H1 (cell line): ENCODE measurements around the gene RNF149. TPM values are rescaled to one million over a fixed set of nuclear protein-coding genes. Genes with fewer than 3 reads are reported as not detected.

ENCODE experiments used
- CTCF ChIA-PET: fragments of 300-600 bp; sonication (Branson Sonifier 250); formaldehyde crosslinking; loops from one replicate; lab custom pipeline; 2021; ENCODE audit not compliant: partially characterized antibody; lab: Charles Lee
- POLR2A ChIA-PET: fragments of 300-600 bp; sonication (Branson Sonifier 250); formaldehyde crosslinking; loops from one replicate; lab custom pipeline; 2021; ENCODE audit warnings: inconsistent platforms; ENCODE audit not compliant: partially characterized antibody; lab: Charles Lee
- DNase-seq, 2 experiments: peaks; one replicate each; pipeline versions ENCODE4 v3.0.0 to v3.0.0-alpha.2; 2010 to 2022; ENCODE audit warnings: low spot score in 2 of 2, low read depth in 1 of 2, mixed read lengths in 1 of 2
- FAIRE-seq: peaks from 2 replicates; lab custom pipeline; 2011; peaks lifted over from hg19 to GRCh38; lab: Jason Lieb, UNC
- H2AFZ ChIP-seq: 2 replicates; pipeline ENCODE4 v1.8.1; 2012; ENCODE audit warnings: low read length, inconsistent platforms
- H2AK5ac ChIP-seq: 2 replicates; pipeline ENCODE4 v1.6.1; 2013; ENCODE audit warnings: low read depth, low read length
- H2BK120ac ChIP-seq: replicated peaks from 2 replicates; pipeline ENCODE3; 2013; ENCODE audit warnings: low read depth, low read length, inconsistent platforms
- H2BK12ac ChIP-seq: 2 replicates; pipeline ENCODE4 v1.6.1; 2013; ENCODE audit warnings: low read depth, low read length
- H2BK15ac ChIP-seq: 2 replicates; pipeline ENCODE4 v1.6.1; 2013; ENCODE audit warnings: low read length
- H2BK20ac ChIP-seq: 2 replicates; pipeline ENCODE4 v1.6.1; 2013; ENCODE audit warnings: low read length
- H2BK5ac ChIP-seq: 2 replicates; pipeline ENCODE4 v1.6.1; 2013; ENCODE audit warnings: low read depth, low read length
- H3K14ac ChIP-seq: 2 replicates; pipeline ENCODE4 v1.6.1; 2013; ENCODE audit warnings: inconsistent platforms; ENCODE audit not compliant: insufficient read length
- H3K18ac ChIP-seq: 2 replicates; pipeline ENCODE4 v1.6.1; 2013; ENCODE audit warnings: low read length; ENCODE audit errors: extremely low read depth
- H3K23ac ChIP-seq: 2 replicates; pipeline ENCODE4 v1.6.1; 2013; ENCODE audit warnings: inconsistent platforms; ENCODE audit not compliant: insufficient read length
- H3K23me2 ChIP-seq: 2 replicates; pipeline ENCODE4 v1.6.1; 2013; ENCODE audit warnings: low read depth, low read length
- H3K27ac ChIP-seq: 2 replicates; pipeline ENCODE4 v1.6.1; 2011; ENCODE audit warnings: low read depth, low read length, inconsistent platforms
- H3K27me3 ChIP-seq, 4 experiments: replicated peaks in 1 of 4; 1 replicate in 1 of 4; 2 replicates in 3 of 4; pipeline versions ENCODE4 v1.6.1 to v1.8.1; 2011 to 2013; ENCODE audit warnings: low read length in 3 of 4, mild to moderate bottlenecking in 3 of 4, inconsistent platforms in 2 of 4, mixed read lengths in 2 of 4, moderate library complexity in 1 of 4; ENCODE audit not compliant: control insufficient read depth in 3 of 4, insufficient read depth in 3 of 4; ENCODE audit errors: extremely low read depth in 1 of 4
- H3K36me3 ChIP-seq, 4 experiments: 2 replicates each; pipeline versions ENCODE4 v1.6.1 to v1.8.1; 2011 to 2013; ENCODE audit warnings: mild to moderate bottlenecking in 4 of 4, low read length in 3 of 4, moderate library complexity in 2 of 4, control low read depth in 1 of 4, inconsistent platforms in 1 of 4; ENCODE audit not compliant: insufficient read depth in 4 of 4, control insufficient read depth in 2 of 4
- H3K4ac ChIP-seq: replicated peaks from 2 replicates; pipeline ENCODE3; 2013; ENCODE audit warnings: low read length, low read depth, mixed read lengths, inconsistent platforms; ENCODE audit not compliant: insufficient read length
- H3K4me1 ChIP-seq, 4 experiments: replicated peaks in 1 of 4; 1 replicate in 1 of 4; 2 replicates in 3 of 4; pipeline versions ENCODE4 v1.6.1 to v1.8.1; 2011 to 2013; ENCODE audit warnings: low read length in 3 of 4, inconsistent platforms in 2 of 4, mixed read lengths in 1 of 4; ENCODE audit not compliant: insufficient read depth in 4 of 4, control insufficient read depth in 3 of 4
- H3K4me2 ChIP-seq, 2 experiments: 2 replicates each; pipeline versions ENCODE4 v1.6.1 to v1.8.1; 2011 to 2013; ENCODE audit warnings: low read depth in 2 of 2, low read length in 2 of 2, control low read depth in 1 of 2, inconsistent platforms in 1 of 2, mild to moderate bottlenecking in 1 of 2; ENCODE audit not compliant: insufficient read depth in 1 of 2
- H3K4me3 ChIP-seq, 4 experiments: fragments of 200-600, 300-600 bp in 1 of 4; sonication (generic), shearing (Covaris generic), sonication (Bioruptor Twin) in 1 of 4; 2 replicates each; pipeline versions ENCODE4 v1.5.1 to v1.8.1; 2011 to 2016; ENCODE audit warnings: low read length in 4 of 4, low read depth in 3 of 4, control low read depth in 2 of 4, inconsistent platforms in 2 of 4, mild to moderate bottlenecking in 2 of 4, mixed read lengths in 1 of 4, moderate library complexity in 1 of 4; ENCODE audit not compliant: insufficient read depth in 2 of 4; ENCODE audit errors: extremely low read depth in 1 of 4
- H3K56ac ChIP-seq: replicated peaks from 2 replicates; pipeline ENCODE3; 2013; ENCODE audit warnings: low read depth, mild to moderate bottlenecking, mixed read lengths, low read length, inconsistent platforms; ENCODE audit not compliant: insufficient read length
- H3K79me1 ChIP-seq: 2 replicates; pipeline ENCODE4 v1.6.1; 2013; ENCODE audit warnings: low read depth, low read length, control low read depth
- H3K79me2 ChIP-seq, 2 experiments: 2 replicates each; pipeline versions ENCODE4 v1.6.1 to v1.8.1; 2012 to 2013; ENCODE audit warnings: low read length in 2 of 2, mild to moderate bottlenecking in 2 of 2, inconsistent platforms in 1 of 2; ENCODE audit not compliant: insufficient read depth in 2 of 2, control insufficient read depth in 1 of 2
- H3K9ac ChIP-seq, 4 experiments: replicated peaks in 1 of 4; 1 replicate in 1 of 4; 2 replicates in 3 of 4; pipeline versions ENCODE4 v1.6.1 to v1.8.1; 2011 to 2013; ENCODE audit warnings: low read depth in 3 of 4, low read length in 3 of 4, control low read depth in 2 of 4, mild to moderate bottlenecking in 2 of 4, moderate library complexity in 2 of 4, inconsistent platforms in 1 of 4; ENCODE audit errors: extremely low read depth in 1 of 4
- H3K9me3 ChIP-seq, 2 experiments: 2 replicates each; pipeline versions ENCODE4 v1.6.1 to v1.8.1; 2012 to 2013; ENCODE audit warnings: mild to moderate bottlenecking in 2 of 2, moderate library complexity in 2 of 2, control low read depth in 1 of 2, inconsistent platforms in 1 of 2, low read depth in 1 of 2, low read length in 1 of 2, mixed read lengths in 1 of 2; ENCODE audit not compliant: insufficient read depth in 2 of 2
- H4K20me1 ChIP-seq, 2 experiments: replicated peaks in 1 of 2; 2 replicates each; pipeline versions ENCODE3 to v1.8.1; 2011 to 2013; ENCODE audit warnings: inconsistent platforms in 2 of 2, low read length in 2 of 2, mild to moderate bottlenecking in 1 of 2; ENCODE audit not compliant: insufficient read depth in 2 of 2, control insufficient read depth in 1 of 2
- H4K5ac ChIP-seq: 2 replicates; pipeline ENCODE4 v1.6.1; 2013; ENCODE audit warnings: low read length, low read depth, mixed read lengths, inconsistent platforms; ENCODE audit not compliant: insufficient read length
- H4K8ac ChIP-seq: 2 replicates; pipeline ENCODE4 v1.8.0; 2013; ENCODE audit warnings: mild to moderate bottlenecking, moderate library complexity, low read length, inconsistent platforms; ENCODE audit not compliant: insufficient read depth; ENCODE audit errors: extremely low read depth
- H4K91ac ChIP-seq: replicated peaks from 2 replicates; pipeline ENCODE3; 2013; ENCODE audit warnings: low read length, mixed read lengths, inconsistent platforms; ENCODE audit not compliant: insufficient read length
- WGBS, 2 experiments: shearing (Covaris generic) in 1 of 2; methylation state at CpG; one replicate each; pipeline versions ENCODE4 v1.1.6 to v1.1.7; 2013 to 2015; ENCODE audit warnings: low lambda C conversion rate in 2 of 2, mixed read lengths in 2 of 2, inconsistent platforms in 1 of 2, low coverage in 1 of 2, missing lambda C conversion rate in 1 of 2; ENCODE audit not compliant: insufficient replicate concordance in 2 of 2, insufficient coverage in 1 of 2, insufficient read length in 1 of 2; ENCODE audit errors: extremely low coverage in 1 of 2, missing lambda C conversion rate in 1 of 2; 5-methylcytosine and 5-hydroxymethylcytosine counted together
- polyA plus RNA-seq, 7 experiments: library from polyadenylated mRNA; depleted of rRNA in 3 of 7; stranded (reverse) in 5 of 7; unstranded in 2 of 7; fragments of >200 nt in 5 of 7; fragments of 200-250 nt in 2 of 7; gene quantifications; 1 replicate in 5 of 7; 2 replicates in 1 of 7; 4 replicates in 1 of 7; pipeline versions ENCODE4 v1.2.1 to v1.2.3, GENCODE V29; 2011 to 2013; ENCODE audit warnings: missing spikeins in 2 of 7, mixed read lengths in 2 of 7
- total RNA-seq: library from RNA; stranded (reverse); fragmentation: NEBNext Ultra II Directional; extraction: Animal tissue kit (Norgen Biotek cat#: 25700); gene quantifications from 2 replicates; pipeline ENCODE4 v1.2.1, GENCODE V29; 2021

RNF149 gene
- total and polyA plus RNA-seq, 2 of the 8 experiments (the other 6 are each of a cell fraction or from before 2014, with no cell fraction given) = 16.6 to 28.2 TPM

DNA sequence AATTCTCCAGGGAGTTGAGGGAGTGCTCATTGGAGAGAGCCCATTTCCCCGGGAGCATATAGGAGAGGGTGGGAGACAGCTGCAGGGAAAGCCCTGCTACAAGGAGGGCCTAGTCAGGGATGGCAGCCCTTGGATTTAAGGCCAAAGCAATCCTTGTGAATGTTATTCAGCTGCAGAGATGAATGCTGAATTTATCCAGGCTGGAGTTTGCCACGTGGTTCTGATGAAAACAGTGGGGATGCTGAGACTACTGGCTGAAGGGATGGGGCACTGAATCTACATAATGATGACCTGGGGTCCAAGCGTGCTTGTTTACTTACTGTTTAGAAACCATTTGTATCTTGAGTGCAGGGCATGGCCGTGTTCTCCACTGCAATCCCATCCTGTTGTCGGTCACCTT, 35.6 kb upstream of the RNF149 start:
- POLR2A ChIA-PET = no interaction called here
- no peak overlapping the region for H2BK120ac ChIP-seq
- H3K79me1 ChIP-seq = no peaks in the 10 kb centered on the region
- CTCF ChIA-PET = interaction anchor here (0.5 to 5.2 kb wide), 3 partner anchors 24 to 117 kb away, joined by 3 to 48 read pairs (median 14); partner anchors contain the start of gene CREG2
- no peaks in the 10 kb centered on the region for H3K36me3 ChIP-seq
- H3K9ac ChIP-seq = no peak overlapping the region
- H2AFZ ChIP-seq = peak overlapping the region; percentile 28; the same call in 1 of the 2 replicates
- H3K56ac ChIP-seq = no peak overlapping the region
- no peaks in the 10 kb centered on the region; a peak in 1 of 4 replicates for H3K9me3 ChIP-seq
- H3K79me2 ChIP-seq = no peaks in the 10 kb centered on the region
- H3K4me2 ChIP-seq = no peak overlapping the region
- no peak overlapping the region for H3K4me3 ChIP-seq
- H3K27ac ChIP-seq = no peak overlapping the region
- H3K4ac ChIP-seq = no peak overlapping the region
- no peaks in the 10 kb centered on the region for H4K20me1 ChIP-seq
- H3K23me2 ChIP-seq = no peaks in the 10 kb centered on the region
- no peak for FAIRE-seq
- no peak overlapping the region for H4K91ac ChIP-seq
- no peak overlapping the region for H4K5ac ChIP-seq
- no peak overlapping the region for H2BK20ac ChIP-seq
- no peak overlapping the region for H3K18ac ChIP-seq
- no peak for DNase-seq
- no peak overlapping the region for H2BK5ac ChIP-seq
- peaks cover 7 to 15% (median 9%) of the 10 kb centered on the region in 4 experiments for H3K4me1 ChIP-seq
- no peak overlapping the region for H2AK5ac ChIP-seq
- no peak overlapping the region; the same call in 1 of the 2 replicates for H2BK12ac ChIP-seq
- H3K27me3 ChIP-seq = no peaks in the 10 kb centered on the region
- H2BK15ac ChIP-seq = no peak overlapping the region
- H4K8ac ChIP-seq = no peak overlapping the region
- no peak overlapping the region for H3K14ac ChIP-seq
- WGBS, 2 experiments = 86% methylated on average over 5 of the region's 5 CpGs; no CpG with 5 or more reads in 1 of the 2 experiments
- H3K23ac ChIP-seq = no peak overlapping the region
